Prostate gland (tissue), 2 donors: ENCODE results near the gene RNF114. TPM values are rescaled to one million over a fixed set of nuclear protein-coding genes. Genes with fewer than 3 reads are reported as not detected.

Experiments used
- DNase-seq: peaks from one replicate; pipeline ENCODE4 v3.0.0-alpha.2; 2019; ENCODE audit warnings: low spot score
- H3K27ac ChIP-seq, 2 donors: fragments of 200-600 bp; sonication (generic); 2 replicates each; pipeline ENCODE4 v1.5.1; 2017 to 2019
- H3K27me3 ChIP-seq: fragments of 200-600 bp; sonication (generic); replicated peaks from 2 replicates; pipeline ENCODE4 v1.5.1; 2019; ENCODE audit not compliant: insufficient read depth
- H3K36me3 ChIP-seq, 2 donors: fragments of 200-600 bp; sonication (generic); 1 replicate in 1 of 2; 2 replicates in 1 of 2; pipeline versions ENCODE4 v1.5.1 to v1.8.1; 2017 to 2019
- H3K4me1 ChIP-seq: fragments of 200-600 bp; sonication (generic); replicated peaks from 2 replicates; pipeline ENCODE4 v1.5.1; 2019
- H3K4me3 ChIP-seq, 2 donors: fragments of 200-600 bp; sonication (generic); 2 replicates each; pipeline ENCODE4 v1.5.1; 2017 to 2019
- H3K9me3 ChIP-seq: fragments of 200-600 bp; sonication (generic); 2 replicates; pipeline ENCODE4 v1.5.1; 2017
- POLR2A ChIP-seq: fragments of 450-650 bp; IDR thresholded peaks from one replicate; pipeline ENCODE4 v1.6.1; 2016; ENCODE audit warnings: antibody characterized with exemption, mild to moderate bottlenecking
- POLR2AphosphoS5 ChIP-seq: sonication (generic); formaldehyde crosslinking; IDR thresholded peaks from one replicate; pipeline ENCODE4 v1.6.1; 2017; ENCODE audit warnings: antibody characterized with exemption
- WGBS: methylation state at CpG from one replicate; pipeline ENCODE4 v1.1.5; 2018; 5-methylcytosine and 5-hydroxymethylcytosine counted together
- intact Hi-C: fragments of 100-400 bp; cut with DNase I; formaldehyde crosslinking; loops from one replicate; pipeline ENCODE4 v1.14.2; 2022
- total RNA-seq, 2 donors: library from RNA; depleted of rRNA; stranded (reverse); fragments of >200 nt; gene quantifications; one replicate each; pipeline ENCODE4 v1.1.0, GENCODE V29; 2016
- TF ChIP-seq, protein P1 (sequence below), 4 experiments: fragments of 200-600 bp in 2 of 4; fragments of 450-650 bp in 2 of 4; sonication (generic) in 2 of 4; IDR thresholded peaks; 1 replicate in 3 of 4; 2 replicates in 1 of 4; pipeline ENCODE4 v1.5.1; 2016 to 2019; ENCODE audit warnings: antibody characterized with exemption in 4 of 4, mild to moderate bottlenecking in 2 of 4, moderate library complexity in 2 of 4

RNF114 gene
- total RNA-seq, 2 donors from 2014 or later, result 166 to 239 TPM

DNA sequence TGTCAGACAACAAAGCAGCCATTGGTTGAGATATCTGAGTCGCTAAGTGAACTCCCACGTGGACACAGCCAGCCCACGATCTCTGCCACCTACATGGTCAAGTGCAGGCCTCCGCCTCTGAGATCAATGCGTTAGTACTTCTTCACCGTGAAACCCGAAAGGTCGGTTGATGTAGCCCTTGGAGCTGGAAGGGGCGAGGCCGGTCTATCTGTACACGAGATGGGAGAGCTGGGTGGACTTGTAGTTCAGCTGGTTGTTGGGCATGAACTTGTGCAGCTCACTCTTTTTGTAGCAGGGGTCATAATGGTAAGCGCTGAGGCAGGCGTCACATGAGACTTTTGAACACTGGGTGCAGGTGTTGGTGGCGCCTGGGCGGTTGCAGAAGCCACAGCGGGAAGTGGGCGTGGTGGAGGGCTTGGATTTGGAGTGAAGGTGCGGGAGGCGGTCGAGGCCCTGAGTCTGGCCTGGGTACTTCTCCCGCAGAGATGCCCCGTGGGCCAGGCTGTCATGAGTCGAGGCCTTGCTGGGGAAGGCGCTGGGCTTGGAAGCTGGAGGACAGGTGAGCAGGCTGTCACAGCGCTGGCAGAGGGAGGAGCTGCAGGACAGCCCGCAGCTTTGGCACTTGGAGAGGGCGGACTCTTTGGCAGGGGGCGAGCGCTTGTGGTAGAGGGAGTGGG is 30.6 kb upstream of the RNF114 start:
- H3K36me3 ChIP-seq, result peaks cover 0 to 6% of the 10 kb centered on the region in 2 donors

DNA sequence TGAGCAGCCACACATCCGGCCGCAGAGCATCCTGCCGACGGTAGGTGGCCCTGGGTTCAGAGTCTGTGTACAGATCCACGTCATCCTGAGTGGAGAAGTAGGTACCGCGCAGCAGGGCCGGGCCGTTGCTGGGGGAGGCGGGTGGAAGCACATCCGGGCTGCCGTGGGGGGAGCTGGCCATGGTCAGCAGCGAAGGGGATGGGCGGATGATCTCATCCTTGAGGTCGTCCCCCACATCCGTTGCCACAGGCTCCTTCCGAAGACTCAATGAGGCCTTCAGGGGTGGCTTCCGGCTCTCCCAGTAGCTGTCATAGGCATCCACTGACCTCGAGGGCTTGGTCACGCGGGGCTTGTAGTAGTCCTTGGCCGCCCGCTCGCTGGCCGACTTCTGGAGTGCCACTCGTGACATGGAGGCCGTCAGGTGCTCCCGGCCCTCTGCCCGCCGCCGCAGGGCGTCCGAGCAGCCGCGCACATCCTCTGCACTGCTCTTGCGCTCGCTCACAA is 30.0 kb upstream of the RNF114 start:
- WGBS, result 95% methylated on average over 37 of the region's 37 CpGs
- no peak overlapping the region for H3K27ac ChIP-seq
- no peak for TF ChIP-seq POLR2AphosphoS5
- peaks cover 0 to 6% of the 10 kb centered on the region in 2 donors for H3K36me3 ChIP-seq
- H3K4me1 ChIP-seq, result peaks cover 19% of the 10 kb centered on the region
- intact Hi-C loops, result no loop called here
- H3K9me3 ChIP-seq, result no peaks in the 10 kb centered on the region
- no peak overlapping the region for H3K4me3 ChIP-seq
- H3K27me3 ChIP-seq, result no peaks in the 10 kb centered on the region
- no peak for DNase-seq

More for the DNA sequence above, 30.6 kb upstream of the RNF114 start:
- Histone ChIP-seq H3K4me1 (peaks cover 21% of the 10 kb centered on the region), H3K4me3 (no peak overlapping the region), H3K27me3 (no peaks in the 10 kb centered on the region), H3K27ac (no peak overlapping the region), H3K9me3 (no peaks in the 10 kb centered on the region)
- DNase-seq, result no peak
- TF ChIP-seq POLR2A (no peak), POLR2AphosphoS5 (no peak)
- TF ChIP-seq, protein P1, sequence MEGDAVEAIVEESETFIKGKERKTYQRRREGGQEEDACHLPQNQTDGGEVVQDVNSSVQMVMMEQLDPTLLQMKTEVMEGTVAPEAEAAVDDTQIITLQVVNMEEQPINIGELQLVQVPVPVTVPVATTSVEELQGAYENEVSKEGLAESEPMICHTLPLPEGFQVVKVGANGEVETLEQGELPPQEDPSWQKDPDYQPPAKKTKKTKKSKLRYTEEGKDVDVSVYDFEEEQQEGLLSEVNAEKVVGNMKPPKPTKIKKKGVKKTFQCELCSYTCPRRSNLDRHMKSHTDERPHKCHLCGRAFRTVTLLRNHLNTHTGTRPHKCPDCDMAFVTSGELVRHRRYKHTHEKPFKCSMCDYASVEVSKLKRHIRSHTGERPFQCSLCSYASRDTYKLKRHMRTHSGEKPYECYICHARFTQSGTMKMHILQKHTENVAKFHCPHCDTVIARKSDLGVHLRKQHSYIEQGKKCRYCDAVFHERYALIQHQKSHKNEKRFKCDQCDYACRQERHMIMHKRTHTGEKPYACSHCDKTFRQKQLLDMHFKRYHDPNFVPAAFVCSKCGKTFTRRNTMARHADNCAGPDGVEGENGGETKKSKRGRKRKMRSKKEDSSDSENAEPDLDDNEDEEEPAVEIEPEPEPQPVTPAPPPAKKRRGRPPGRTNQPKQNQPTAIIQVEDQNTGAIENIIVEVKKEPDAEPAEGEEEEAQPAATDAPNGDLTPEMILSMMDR (IDR thresholded peaks at IDR 0.05), result no peak
- WGBS, result 91% methylated on average over 29 of the region's 29 CpGs
- intact Hi-C loops, result no loop called here

DNA sequence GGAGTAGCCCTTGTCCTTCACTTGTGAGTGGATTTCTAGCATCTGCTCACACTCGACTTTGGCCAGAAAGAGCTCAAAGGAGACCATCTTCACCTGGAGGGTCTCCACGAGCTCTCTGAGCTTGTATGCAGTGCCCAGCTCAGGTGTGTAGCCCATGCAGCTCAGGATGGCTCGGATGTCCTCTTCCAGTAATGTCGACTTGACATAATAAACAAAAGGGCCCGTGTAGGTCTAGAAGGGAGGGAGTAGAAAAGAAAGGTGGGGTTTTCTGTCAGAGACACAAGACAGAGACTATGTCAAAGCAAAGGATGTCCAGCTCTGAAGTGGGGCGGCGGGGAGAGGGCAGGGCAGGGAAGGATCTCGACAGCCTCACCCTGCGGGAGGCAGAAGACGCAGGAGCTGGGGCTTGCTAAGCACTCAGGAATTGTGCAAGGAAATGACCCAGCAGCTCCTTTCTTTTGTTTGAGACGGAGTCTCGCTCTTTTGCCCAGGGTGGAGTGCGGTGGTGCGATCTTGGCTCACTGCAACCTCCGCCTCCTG is 29.5 kb upstream of the RNF114 start:
- Histone ChIP-seq H3K27me3 (no peaks in the 10 kb centered on the region), H3K4me1 (peaks cover 13% of the 10 kb centered on the region), H3K9me3 (no peaks in the 10 kb centered on the region), H3K4me3 (no peak overlapping the region), H3K27ac (no peak overlapping the region), H3K36me3 (peaks cover 0 to 6% of the 10 kb centered on the region in 2 donors)
- intact Hi-C loops, result no loop called here
- no peak for DNase-seq
- TF ChIP-seq POLR2A, result no peak
- TF ChIP-seq, protein P1 (IDR thresholded peaks at IDR 0.05), result no peak
- no peak for TF ChIP-seq POLR2AphosphoS5
- 92% methylated on average over 15 of the region's 15 CpGs for WGBS

DNA sequence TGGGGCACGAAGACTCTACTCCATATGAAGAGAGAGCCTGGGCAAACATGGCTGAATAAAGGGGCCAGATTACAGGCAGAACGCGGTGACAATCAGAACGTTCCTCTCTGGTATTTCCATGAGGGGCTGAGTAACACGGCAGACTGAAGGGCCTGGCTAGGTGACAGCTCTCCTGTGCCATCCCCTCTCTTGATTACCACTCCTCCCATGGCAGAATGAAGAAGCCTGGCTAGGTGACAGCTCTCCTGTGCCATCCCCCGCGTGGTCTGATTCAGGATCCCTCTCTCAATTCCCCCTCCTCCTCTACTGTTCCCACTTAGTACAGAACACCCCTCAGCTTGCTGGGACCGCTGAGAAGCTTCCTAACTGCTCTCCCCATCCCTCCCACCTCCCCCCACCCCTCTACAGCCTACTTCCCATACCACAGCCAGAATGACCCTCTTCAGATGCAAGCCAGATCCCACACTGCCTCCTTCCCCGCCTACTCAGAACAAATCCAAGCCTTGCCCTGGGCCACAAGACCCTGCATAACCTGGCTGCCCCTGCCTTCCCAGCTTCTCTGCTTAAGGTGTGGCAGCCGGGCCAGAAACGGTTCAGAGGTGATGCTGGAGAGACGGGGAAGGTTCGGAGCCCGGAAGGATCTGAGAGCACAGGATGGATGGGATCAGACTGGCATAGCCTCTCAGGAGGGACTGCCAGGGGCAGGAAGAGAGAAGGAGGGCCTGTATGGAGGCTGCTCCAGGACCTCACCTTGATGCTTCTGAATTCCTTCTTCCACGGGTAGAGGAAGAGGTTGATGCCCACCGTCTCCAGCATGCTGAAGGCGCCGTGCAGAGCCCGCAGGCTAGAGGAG is 28.6 kb upstream of the RNF114 start:
- WGBS, result 90% methylated on average over 19 of the region's 19 CpGs
- Histone ChIP-seq H3K4me3 (no peak overlapping the region), H3K27me3 (no peaks in the 10 kb centered on the region), H3K4me1 (peaks cover 9% of the 10 kb centered on the region), H3K9me3 (no peaks in the 10 kb centered on the region), H3K27ac (peak overlapping the region in 1 of 2 donors; percentile 21), H3K36me3 (peaks cover 0 to 6% of the 10 kb centered on the region in 2 donors)
- TF ChIP-seq POLR2A (no peak), POLR2AphosphoS5 (no peak)
- TF ChIP-seq, protein P1 (IDR thresholded peaks at IDR 0.05), result no peak
- DNase-seq, result no peak
- intact Hi-C loops, result no loop called here

DNA sequence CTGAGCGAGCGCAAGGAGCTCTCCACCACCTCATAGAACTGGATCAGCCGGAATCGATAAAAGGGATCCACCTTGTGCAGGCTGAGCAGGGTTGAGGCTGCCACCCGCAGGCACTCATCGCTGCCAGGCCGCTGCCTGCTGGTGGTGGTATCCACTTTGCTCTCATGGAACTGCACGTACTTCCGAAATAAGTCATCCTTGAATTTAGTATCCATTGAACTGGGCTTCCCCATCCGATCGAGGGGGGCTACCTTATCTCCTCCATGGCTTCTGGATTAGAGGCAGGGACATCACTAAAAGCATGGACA is 28.0 kb upstream of the RNF114 start:
- H3K4me1 ChIP-seq, result peaks cover 9% of the 10 kb centered on the region
- H3K36me3 ChIP-seq, result peaks cover 0 to 6% of the 10 kb centered on the region in 2 donors
- TF ChIP-seq POLR2A, result no peak
- TF ChIP-seq, protein P1 (IDR thresholded peaks at IDR 0.05), result peak in 1 of 4 experiments; percentile 35
- no peak overlapping the region for H3K4me3 ChIP-seq
- WGBS, result 91% methylated on average over 11 of the region's 11 CpGs
- H3K27ac ChIP-seq, result peak overlapping the region in 1 of 2 donors; percentile 66
- H3K27me3 ChIP-seq, result no peaks in the 10 kb centered on the region
- no peak for DNase-seq
- no peaks in the 10 kb centered on the region for H3K9me3 ChIP-seq
- intact Hi-C loops, result no loop called here
